H9 (cell line): ENCODE measurements around the gene TNRC18. TPM values are rescaled to one million over a fixed set of nuclear protein-coding genes. Genes with fewer than 3 reads are reported as not detected.

Experiments
- DNase-seq: peaks from one replicate; pipeline ENCODE4 v3.0.0-alpha.2; 2017
- H2AFZ ChIP-seq: one replicate; pipeline ENCODE4 v1.6.1; 2013; ENCODE audit warnings: mild to moderate bottlenecking, low read length, control low read depth, moderate library complexity
- H2AK5ac ChIP-seq: 2 replicates; pipeline ENCODE4 v1.6.1; 2013; ENCODE audit warnings: low read length, control low read depth, mixed read lengths; ENCODE audit not compliant: insufficient read length
- H2BK120ac ChIP-seq: one replicate; pipeline ENCODE4 v1.6.1; 2013; ENCODE audit warnings: low read depth, mild to moderate bottlenecking, low read length, control low read depth, inconsistent platforms; ENCODE audit not compliant: poor library complexity, severe bottlenecking
- H2BK12ac ChIP-seq: 2 replicates; pipeline ENCODE4 v1.6.1; 2013; ENCODE audit warnings: low read length, control low read depth, mixed read lengths, low read depth; ENCODE audit not compliant: insufficient read length
- H2BK15ac ChIP-seq: 2 replicates; pipeline ENCODE4 v1.6.1; 2013; ENCODE audit warnings: low read depth, low read length, control low read depth
- H2BK20ac ChIP-seq: one replicate; pipeline ENCODE4 v1.6.1; 2013; ENCODE audit warnings: low read depth, mild to moderate bottlenecking, low read length, control low read depth, inconsistent platforms; ENCODE audit not compliant: poor library complexity, severe bottlenecking
- H2BK5ac ChIP-seq: 2 replicates; pipeline ENCODE4 v1.6.1; 2013; ENCODE audit warnings: low read length, control low read depth, mixed read lengths; ENCODE audit not compliant: insufficient read length
- H3K14ac ChIP-seq: 2 replicates; pipeline ENCODE4 v1.6.1; 2013; ENCODE audit warnings: low read length, control low read depth; ENCODE audit not compliant: insufficient read depth
- H3K18ac ChIP-seq: 2 replicates; pipeline ENCODE4 v1.6.1; 2013; ENCODE audit warnings: low read depth, mild to moderate bottlenecking, mixed read lengths, low read length, control low read depth; ENCODE audit not compliant: insufficient read length
- H3K23ac ChIP-seq: 2 replicates; pipeline ENCODE4 v1.6.1; 2013; ENCODE audit warnings: low read length, control low read depth, mixed read lengths, low read depth; ENCODE audit not compliant: insufficient read length
- H3K23me2 ChIP-seq: 2 replicates; pipeline ENCODE4 v1.6.1; 2013; ENCODE audit warnings: low read depth, mild to moderate bottlenecking, mixed read lengths, low read length, control low read depth; ENCODE audit not compliant: insufficient read length, poor library complexity, severe bottlenecking
- H3K27ac ChIP-seq: 2 replicates; pipeline ENCODE4 v1.5.1; 2013; ENCODE audit warnings: low read length, control low read depth, mixed read lengths, low read depth; ENCODE audit not compliant: insufficient read length
- H3K27me3 ChIP-seq: 2 replicates; pipeline ENCODE4 v1.6.1; 2013; ENCODE audit warnings: low read length, control low read depth, inconsistent platforms; ENCODE audit not compliant: insufficient read depth
- H3K4ac ChIP-seq: 2 replicates; pipeline ENCODE4 v1.6.1; 2013; ENCODE audit warnings: low read depth, mild to moderate bottlenecking, control low read depth, inconsistent platforms, low read length, moderate library complexity
- H3K4me1 ChIP-seq: 2 replicates; pipeline ENCODE4 v1.6.1; 2013; ENCODE audit warnings: low read length, control low read depth, inconsistent platforms; ENCODE audit not compliant: insufficient read depth
- H3K4me2 ChIP-seq: 2 replicates; pipeline ENCODE4 v1.6.1; 2013; ENCODE audit warnings: low read length, control low read depth, mixed read lengths; ENCODE audit not compliant: insufficient read length, insufficient read depth
- H3K56ac ChIP-seq: 2 replicates; pipeline ENCODE4 v1.6.1; 2013; ENCODE audit warnings: low read depth, mild to moderate bottlenecking, mixed read lengths, low read length, control low read depth; ENCODE audit not compliant: insufficient read length
- H3K79me1 ChIP-seq: 2 replicates; pipeline ENCODE4 v1.6.1; 2013; ENCODE audit warnings: low read depth, mild to moderate bottlenecking, moderate library complexity, low read length, control low read depth, inconsistent platforms; ENCODE audit not compliant: insufficient read depth, poor library complexity, severe bottlenecking
- H3K79me2 ChIP-seq: 2 replicates; pipeline ENCODE4 v1.6.1; 2013; ENCODE audit warnings: low read length, control low read depth, inconsistent platforms; ENCODE audit not compliant: insufficient read depth
- H3K9ac ChIP-seq: 2 replicates; pipeline ENCODE4 v1.6.1; 2013; ENCODE audit warnings: low read length, control low read depth, mixed read lengths; ENCODE audit not compliant: insufficient read length; ENCODE audit errors: extremely low read depth
- H3K9me3 ChIP-seq: one replicate; pipeline ENCODE4 v1.6.1; 2013; ENCODE audit warnings: low read depth, low read length, inconsistent platforms; ENCODE audit not compliant: control insufficient read depth
- H3T11ph ChIP-seq: one replicate; pipeline ENCODE4 v1.6.1; 2013; ENCODE audit warnings: mild to moderate bottlenecking, low read length, control low read depth, inconsistent platforms
- H4K20me1 ChIP-seq: one replicate; pipeline ENCODE4 v1.6.1; 2013; ENCODE audit not compliant: control insufficient read depth, insufficient read length, insufficient read depth
- H4K5ac ChIP-seq: 2 replicates; pipeline ENCODE4 v1.6.1; 2013; ENCODE audit warnings: low read depth, mild to moderate bottlenecking, mixed read lengths, low read length, control low read depth; ENCODE audit not compliant: insufficient read length
- H4K8ac ChIP-seq: replicated peaks from 2 replicates; pipeline ENCODE4 v1.6.1; 2013; ENCODE audit warnings: low read length, control low read depth, mixed read lengths, low read depth; ENCODE audit not compliant: insufficient read length
- H4K91ac ChIP-seq: 2 replicates; pipeline ENCODE4 v1.6.1; 2013; ENCODE audit warnings: low read depth, mild to moderate bottlenecking, moderate library complexity, mixed read lengths, low read length, control low read depth; ENCODE audit not compliant: insufficient read length
- H3K27ac Mint-ChIP-seq, 3 experiments: 2 replicates in 2 of 3; 3 replicates in 1 of 3; pipeline ENCODE4 v1.8.0; 2020 to 2021; ENCODE audit warnings: mixed read lengths in 3 of 3, mild to moderate bottlenecking in 1 of 3, moderate library complexity in 1 of 3
- H3K27me3 Mint-ChIP-seq: 2 replicates; pipeline ENCODE4 v1.8.0; 2021; ENCODE audit warnings: low read depth, mild to moderate bottlenecking, moderate library complexity, mixed read lengths
- H3K36me3 Mint-ChIP-seq, 3 experiments: 2 replicates in 2 of 3; 3 replicates in 1 of 3; pipeline ENCODE4 v1.8.0; 2020 to 2021; ENCODE audit warnings: low read depth in 3 of 3, mixed read lengths in 3 of 3; ENCODE audit not compliant: insufficient read depth in 1 of 3
- H3K4me1 Mint-ChIP-seq, 2 experiments: 2 replicates each; pipeline ENCODE4 v1.8.0; 2020; ENCODE audit warnings: mixed read lengths in 2 of 2
- H3K4me3 Mint-ChIP-seq, 2 experiments: 2 replicates in 1 of 2; 3 replicates in 1 of 2; pipeline ENCODE4 v1.8.0; 2020 to 2021; ENCODE audit warnings: mild to moderate bottlenecking in 2 of 2, mixed read lengths in 2 of 2, moderate library complexity in 1 of 2
- H3K9me3 Mint-ChIP-seq, 2 experiments: 2 replicates in 1 of 2; 3 replicates in 1 of 2; pipeline ENCODE4 v1.8.0; 2020; ENCODE audit warnings: mild to moderate bottlenecking in 2 of 2, mixed read lengths in 2 of 2, moderate library complexity in 1 of 2
- CTCF ChIP-seq: fragments of 200-600 bp; sonication (generic); conservative IDR thresholded peaks from 3 replicates; pipeline ENCODE4 v1.8.0; 2021; ENCODE audit warnings: antibody characterized with exemption, mild to moderate bottlenecking
- WGBS: extraction: QIAGEN DNeasy Blood & Tissue Kit; methylation state at CpG from one replicate; pipeline ENCODE4 v1.1.7; 2013; ENCODE audit warnings: missing lambda C conversion rate, low lambda C conversion rate, mixed read lengths; ENCODE audit not compliant: insufficient read length; ENCODE audit errors: extremely low coverage; 5-methylcytosine and 5-hydroxymethylcytosine counted together
- total RNA-seq: library from RNA; stranded (reverse); gene quantifications from 2 replicates; pipeline ENCODE4 v1.2.1, GENCODE V29; 2021

Gene TNRC18
- total RNA-seq, 1 experiment from 2014 or later = 21.2 TPM

- Histone ChIP-seq H3K4me2 (no peak overlapping the region), H2BK5ac (no peak overlapping the region)
- H3K27ac Mint-ChIP-seq = 0 out of 7 replicates have a peak overlapping the region, but pooled peaks of 1 of the 3 experiments have one; percentile 23
Observed at GRCh38 chr7:5382281-5382892, 41.2 kb downstream of the TNRC18 start.

More at GRCh38 chr7:5382281-5382892, 41.2 kb downstream of the TNRC18 start:
- DNase-seq = peak; percentile 68
- no peak overlapping the region for H2BK20ac ChIP-seq
- no peak overlapping the region for H2AK5ac ChIP-seq
- no peak for TF ChIP-seq CTCF
- H3K27me3 ChIP-seq = no peaks in the 10 kb centered on the region
- no peak overlapping the region for H2BK15ac ChIP-seq
- H3K4me1 Mint-ChIP-seq = peaks cover 2 to 23% of the 10 kb centered on the region in 2 experiments
- no CpG with 5 or more reads among the region's 20 CpGs for WGBS
- H3K14ac ChIP-seq = peak overlapping the region; percentile 12
- H4K5ac ChIP-seq = no peak overlapping the region
- peak overlapping the region; percentile 37 for H3K18ac ChIP-seq
- H4K20me1 ChIP-seq = no peaks in the 10 kb centered on the region
- H3K4me3 Mint-ChIP-seq = no peak overlapping the region
- H4K91ac ChIP-seq = no peak overlapping the region
- H3K56ac ChIP-seq = no peak overlapping the region
- H3K27ac ChIP-seq = no peak overlapping the region
- H3K9me3 ChIP-seq = no peaks in the 10 kb centered on the region
- H3K9me3 Mint-ChIP-seq = no peaks in the 10 kb centered on the region
- H3K79me2 ChIP-seq = no peaks in the 10 kb centered on the region
- H2BK12ac ChIP-seq = no peak overlapping the region
- no peaks in the 10 kb centered on the region; the same call in 1 of the 2 replicates for H3K27me3 Mint-ChIP-seq
- no peak overlapping the region for H4K8ac ChIP-seq
- no peak overlapping the region for H3K4ac ChIP-seq
- H3T11ph ChIP-seq = no peak overlapping the region
- H3K23me2 ChIP-seq = no peaks in the 10 kb centered on the region
- H3K23ac ChIP-seq = no peak overlapping the region
- H3K9ac ChIP-seq = no peak overlapping the region
- no peak overlapping the region for H2BK120ac ChIP-seq
- peaks cover 3% of the 10 kb centered on the region; the same call in 1 of the 2 replicates for H3K4me1 ChIP-seq
- H3K79me1 ChIP-seq = no peaks in the 10 kb centered on the region
- no peak overlapping the region for H2AFZ ChIP-seq
- H3K36me3 Mint-ChIP-seq = peaks cover 0 to 4% (median 0%) of the 10 kb centered on the region in 3 experiments; a peak in 2 of 7 replicates
